CD4-positive, alpha-beta T cell (primary cell): ENCODE measurements around the gene LCE2D. TPM values are rescaled to one million over a fixed set of nuclear protein-coding genes. Genes with fewer than 3 reads are reported as not detected.

ENCODE experiments used
- ATAC-seq: fragments of 200-7000 bp; cut with Tn5 transposase; one replicate; pipeline ENCODE4 v1.10.0; 2022; ENCODE audit warnings: mild to moderate bottlenecking; ENCODE audit not compliant: poor library complexity
- CTCF ChIA-PET: fragments of 350-600 bp; sonication (Branson Sonifier 250); formaldehyde crosslinking; loops from one replicate; lab custom pipeline; 2021; ENCODE audit warnings: antibody characterized with exemption, inconsistent platforms; lab: Charles Lee
- POLR2A ChIA-PET: fragments of 350-600 bp; sonication (Branson Sonifier 250); formaldehyde crosslinking; loops from one replicate; lab custom pipeline; 2021; ENCODE audit warnings: antibody characterized with exemption, inconsistent platforms; lab: Charles Lee
- DNase-seq, 14 experiments: peaks; one replicate each; pipeline ENCODE4 v3.0.0-alpha.2; 2013 to 2020; ENCODE audit warnings: mixed read lengths in 2 of 14
- H3K27ac ChIP-seq, 2 donors: one replicate each; pipeline versions ENCODE4 v1.5.1 to v1.7.0; 2013; ENCODE audit warnings: low read length in 2 of 2, low read depth in 1 of 2, mild to moderate bottlenecking in 1 of 2
- H3K27me3 ChIP-seq, 2 experiments: 1 replicate in 1 of 2; 2 replicates in 1 of 2; pipeline versions ENCODE4 v1.6.1 to v1.7.0; 2013; ENCODE audit warnings: low read length in 2 of 2, control low read depth in 1 of 2, mild to moderate bottlenecking in 1 of 2, moderate library complexity in 1 of 2; ENCODE audit not compliant: insufficient read depth in 2 of 2, control insufficient read depth in 1 of 2
- H3K36me3 ChIP-seq: one replicate; pipeline ENCODE4 v1.6.1; 2013; ENCODE audit warnings: low read length, control low read depth; ENCODE audit not compliant: insufficient read depth
- H3K4me1 ChIP-seq: one replicate; pipeline ENCODE4 v1.6.1; 2013; ENCODE audit warnings: low read length, control low read depth; ENCODE audit not compliant: insufficient read depth
- H3K4me3 ChIP-seq: one replicate; pipeline ENCODE4 v1.5.1; 2013; ENCODE audit warnings: mild to moderate bottlenecking, low read length, moderate library complexity
- H3K9me3 ChIP-seq, 2 experiments: 1 replicate in 1 of 2; 2 replicates in 1 of 2; pipeline versions ENCODE4 v1.6.1 to v1.7.0; 2013; ENCODE audit warnings: low read length in 2 of 2, mild to moderate bottlenecking in 2 of 2, control low read depth in 1 of 2, moderate library complexity in 1 of 2; ENCODE audit not compliant: control insufficient read depth in 1 of 2, insufficient read depth in 1 of 2
- H3K27ac Mint-ChIP-seq: one replicate; pipeline ENCODE4 v1.8.0; 2020; ENCODE audit warnings: mixed read lengths
- H3K27me3 Mint-ChIP-seq: one replicate; pipeline ENCODE4 v1.8.0; 2021; ENCODE audit warnings: mixed read lengths
- H3K36me3 Mint-ChIP-seq: one replicate; pipeline ENCODE4 v1.8.0; 2021; ENCODE audit warnings: low read depth, mixed read lengths
- H3K4me1 Mint-ChIP-seq: one replicate; pipeline ENCODE4 v1.8.0; 2021; ENCODE audit warnings: low read depth, mixed read lengths
- H3K4me3 Mint-ChIP-seq: one replicate; pipeline ENCODE4 v1.8.0; 2020; ENCODE audit warnings: mild to moderate bottlenecking, mixed read lengths
- H3K9me3 Mint-ChIP-seq: one replicate; pipeline ENCODE4 v1.8.0; 2020; ENCODE audit warnings: mixed read lengths
- intact Hi-C, 2 experiments: fragments of 100-400 bp; cut with DNase I in 1 of 2; cut with micrococcal nuclease in 1 of 2; formaldehyde crosslinking; loops; one replicate each; pipeline versions ENCODE4 v1.15.1 to v1.9.0; 2023 to 2025; cut with DNase I, micrococcal nuclease
- total RNA-seq, 174 experiments: library from RNA in 2 of 174; stranded (reverse) in 2 of 174; gene quantifications; one replicate each; pipeline ENCODE4 v1.2.3 and lab custom pipeline; 2021 to 2026
- TF ChIP-seq, protein P1 (sequence below): fragments of 200-600 bp; IDR thresholded peaks from one replicate; pipeline ENCODE4 v1.8.0; 2022; ENCODE audit warnings: antibody characterized with exemption, mild to moderate bottlenecking

Gene LCE2D
- total RNA-seq, 2 experiments from 2014 or later, result not detected

DNA sequence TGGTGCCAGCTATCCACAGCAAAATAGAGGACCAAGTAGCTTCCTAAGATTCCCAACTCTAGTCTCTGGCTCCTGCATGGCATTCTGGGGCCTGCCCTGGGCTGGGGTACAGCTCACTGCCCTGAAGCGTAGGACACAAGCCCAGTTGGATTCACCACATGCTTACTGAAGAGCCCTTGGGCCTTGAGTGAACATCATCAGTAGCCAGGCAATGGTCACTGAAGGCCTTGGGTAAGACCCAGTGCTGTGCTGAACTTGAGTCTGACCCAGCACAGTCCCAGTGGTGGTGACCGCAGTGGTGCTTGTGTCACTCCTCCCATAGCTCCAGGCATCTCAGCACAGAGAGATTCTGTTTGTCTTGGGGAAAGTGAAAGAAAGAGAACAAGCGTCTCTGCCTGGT, 32.6 kb upstream of the LCE2D start:
- H3K36me3 Mint-ChIP-seq, result no peaks in the 10 kb centered on the region
- H3K27ac Mint-ChIP-seq, result no peak overlapping the region
- intact Hi-C loops, result no loop called here
- peaks cover 41% of the 10 kb centered on the region for H3K27me3 Mint-ChIP-seq
- H3K4me1 Mint-ChIP-seq, result no peaks in the 10 kb centered on the region
- no peaks in the 10 kb centered on the region for H3K4me1 ChIP-seq
- H3K9me3 ChIP-seq, result peaks cover 0 to 8% of the 10 kb centered on the region in 2 experiments
- H3K36me3 ChIP-seq, result no peaks in the 10 kb centered on the region
- TF ChIP-seq, protein P1, sequence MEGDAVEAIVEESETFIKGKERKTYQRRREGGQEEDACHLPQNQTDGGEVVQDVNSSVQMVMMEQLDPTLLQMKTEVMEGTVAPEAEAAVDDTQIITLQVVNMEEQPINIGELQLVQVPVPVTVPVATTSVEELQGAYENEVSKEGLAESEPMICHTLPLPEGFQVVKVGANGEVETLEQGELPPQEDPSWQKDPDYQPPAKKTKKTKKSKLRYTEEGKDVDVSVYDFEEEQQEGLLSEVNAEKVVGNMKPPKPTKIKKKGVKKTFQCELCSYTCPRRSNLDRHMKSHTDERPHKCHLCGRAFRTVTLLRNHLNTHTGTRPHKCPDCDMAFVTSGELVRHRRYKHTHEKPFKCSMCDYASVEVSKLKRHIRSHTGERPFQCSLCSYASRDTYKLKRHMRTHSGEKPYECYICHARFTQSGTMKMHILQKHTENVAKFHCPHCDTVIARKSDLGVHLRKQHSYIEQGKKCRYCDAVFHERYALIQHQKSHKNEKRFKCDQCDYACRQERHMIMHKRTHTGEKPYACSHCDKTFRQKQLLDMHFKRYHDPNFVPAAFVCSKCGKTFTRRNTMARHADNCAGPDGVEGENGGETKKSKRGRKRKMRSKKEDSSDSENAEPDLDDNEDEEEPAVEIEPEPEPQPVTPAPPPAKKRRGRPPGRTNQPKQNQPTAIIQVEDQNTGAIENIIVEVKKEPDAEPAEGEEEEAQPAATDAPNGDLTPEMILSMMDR, result no peak
- ATAC-seq (no peak), DNase-seq (no peak)
- H3K4me3 Mint-ChIP-seq, result no peak overlapping the region
- ChIA-PET POLR2A (no interaction called here), CTCF (no interaction called here)
- H3K4me3 ChIP-seq, result no peak overlapping the region
- no peak overlapping the region for H3K27ac ChIP-seq
- H3K27me3 ChIP-seq, result peaks cover 16 to 23% of the 10 kb centered on the region in 2 experiments
- peaks cover 3% of the 10 kb centered on the region for H3K9me3 Mint-ChIP-seq

DNA sequence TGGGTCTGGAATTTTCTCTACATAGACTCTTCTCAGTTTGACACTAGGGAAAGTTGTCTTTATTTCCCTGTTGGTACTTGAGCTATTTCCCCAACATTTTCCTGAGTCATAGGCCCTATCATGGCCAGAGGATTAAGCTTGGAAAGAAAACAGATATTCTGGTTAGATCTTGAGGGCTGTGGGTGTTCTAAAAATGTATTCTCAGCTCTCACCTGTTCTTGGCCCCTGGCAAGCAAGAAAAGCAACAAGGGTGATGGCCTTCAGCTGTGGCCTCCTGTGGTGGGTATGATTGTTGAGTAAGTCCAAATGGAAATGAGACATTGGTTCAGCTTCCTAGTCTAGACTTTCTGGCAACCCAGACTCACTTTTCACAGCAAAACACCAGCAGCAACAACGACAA, 22.8 kb upstream of the LCE2D start:
- no peaks in the 10 kb centered on the region for H3K9me3 ChIP-seq
- ATAC-seq (no peak), DNase-seq (no peak)
- no peak overlapping the region for H3K27ac ChIP-seq
- no peak overlapping the region for H3K4me3 ChIP-seq
- ChIA-PET CTCF (no interaction called here), POLR2A (no interaction called here)
- no peaks in the 10 kb centered on the region for H3K36me3 ChIP-seq
- intact Hi-C loops, result no loop called here
- Mint-ChIP-seq H3K4me1 (no peaks in the 10 kb centered on the region), H3K4me3 (no peak overlapping the region), H3K27me3 (peaks cover 16% of the 10 kb centered on the region), H3K27ac (no peak overlapping the region), H3K9me3 (peaks cover 5% of the 10 kb centered on the region), H3K36me3 (no peaks in the 10 kb centered on the region)
- peaks cover 2 to 6% of the 10 kb centered on the region in 2 experiments for H3K27me3 ChIP-seq
- TF ChIP-seq, protein P1, result no peak
- no peaks in the 10 kb centered on the region for H3K4me1 ChIP-seq

GRCh38 chr1:152643945-152644344, 19.2 kb upstream of the LCE2D start:
- Histone ChIP-seq H3K27me3 (peaks cover 2 to 20% of the 10 kb centered on the region in 2 experiments), H3K27ac (no peak overlapping the region), H3K4me1 (no peaks in the 10 kb centered on the region), H3K36me3 (no peaks in the 10 kb centered on the region), H3K4me3 (no peak overlapping the region), H3K9me3 (no peaks in the 10 kb centered on the region)
- H3K36me3 Mint-ChIP-seq, result no peaks in the 10 kb centered on the region
- intact Hi-C loops, result no loop called here
- DNase-seq (no peak), ATAC-seq (no peak)
- H3K4me3 Mint-ChIP-seq, result no peak overlapping the region
- H3K9me3 Mint-ChIP-seq, result no peaks in the 10 kb centered on the region
- no peak overlapping the region for H3K27ac Mint-ChIP-seq
- peaks cover 34% of the 10 kb centered on the region for H3K27me3 Mint-ChIP-seq
- ChIA-PET POLR2A (interaction anchor here (0.6 kb wide), 1 partner anchor 64 kb away, joined by 3 read pairs; the partner anchor contains the start of gene LCE3D), CTCF (no interaction called here)
- TF ChIP-seq, protein P1, result no peak
- no peaks in the 10 kb centered on the region for H3K4me1 Mint-ChIP-seq
